ENCODE results near the gene PNPLA1. TPM values are rescaled to one million over a fixed set of nuclear protein-coding genes. Genes with fewer than 3 reads are reported as not detected.

The PNPLA1 gene
- polyA plus RNA-seq, 1 donor (not counting 4 experiments of a cell fraction or from before 2014, with no cell fraction given), result 0.14 TPM

GRCh38 chr6:36345681-36346466 lies 76.0 kb downstream of the PNPLA1 start:
- Histone ChIP-seq H4K20me1 (ENCODE audit: control insufficient read depth, extremely low read depth, insufficient read depth, low read length) (no peaks in the 10 kb centered on the region), H3K27me3 (ENCODE audit: control insufficient read depth, extremely low read depth, insufficient read depth, low read length) (peaks cover 5% of the 10 kb centered on the region), H3K36me3 (ENCODE audit: control insufficient read depth in 2 of 2, extremely low read depth in 1 of 2, insufficient read depth in 2 of 2, low read length in 2 of 2) (no peaks in the 10 kb centered on the region), H3K4me2 (ENCODE audit: control insufficient read depth, extremely low read depth, insufficient read depth, low read depth, low read length) (no peak overlapping the region), H3K9ac (ENCODE audit: control insufficient read depth, extremely low read depth, insufficient read depth, low read length) (no peak overlapping the region), H3K79me2 (ENCODE audit: control insufficient read depth, insufficient read depth, low read length) (no peaks in the 10 kb centered on the region), H2AFZ (ENCODE audit: control insufficient read depth, low read length) (no peak overlapping the region), H3K9me1 (ENCODE audit: control insufficient read depth, extremely low read depth, insufficient read depth, low read length) (no peaks in the 10 kb centered on the region), H3K9me3 (ENCODE audit: control insufficient read depth, low read depth, low read length) (no peaks in the 10 kb centered on the region), H3K4me1 (ENCODE audit: control insufficient read depth, extremely low read depth, insufficient read depth, low read length) (peaks cover under 1% of the 10 kb centered on the region), H3K27ac (ENCODE audit: control insufficient read depth, insufficient read depth, low read length) (no peak overlapping the region), H3K4me3 (ENCODE audit: control insufficient read depth in 2 of 3, extremely low read depth in 1 of 3, insufficient read depth in 2 of 3, low read depth in 1 of 3, low read length in 3 of 3) (no peak overlapping the region)
- no peak for FAIRE-seq
- dilution Hi-C loops (cut with MboI; ENCODE audit: extremely low pct_ligation_motif_present, low sequenced_read_pairs), result no loop called here
- TF ChIP-seq CTCF (optimal IDR thresholded peaks at IDR 0.05 in 1 of 3, IDR thresholded peaks at IDR 0.05 in 1 of 3, conservative IDR thresholded peaks at IDR 0.05 in 1 of 3; ENCODE audit: extremely low read depth in 1 of 3, insufficient read depth in 2 of 3, low read length in 3 of 3) (no peak), EZH2 (IDR thresholded peaks at IDR 0.05; ENCODE audit: low read length) (no peak)
- no peak for DNase-seq (ENCODE audit: low read depth, low spot score)

- Histone ChIP-seq H3K36me3 (ENCODE audit: control insufficient read depth in 2 of 2, extremely low read depth in 1 of 2, insufficient read depth in 2 of 2, low read length in 2 of 2) (no peaks in the 10 kb centered on the region), H2AFZ (ENCODE audit: control insufficient read depth, low read length) (no peak overlapping the region), H3K4me3 (ENCODE audit: control insufficient read depth in 2 of 3, extremely low read depth in 1 of 3, insufficient read depth in 2 of 3, low read depth in 1 of 3, low read length in 3 of 3) (no peak overlapping the region), H3K4me2 (ENCODE audit: control insufficient read depth, extremely low read depth, insufficient read depth, low read depth, low read length) (no peak overlapping the region), H3K9me1 (ENCODE audit: control insufficient read depth, extremely low read depth, insufficient read depth, low read length) (no peaks in the 10 kb centered on the region), H3K9me3 (ENCODE audit: control insufficient read depth, low read depth, low read length) (no peaks in the 10 kb centered on the region), H3K9ac (ENCODE audit: control insufficient read depth, extremely low read depth, insufficient read depth, low read length) (no peak overlapping the region), H3K79me2 (ENCODE audit: control insufficient read depth, insufficient read depth, low read length) (no peaks in the 10 kb centered on the region), H4K20me1 (ENCODE audit: control insufficient read depth, extremely low read depth, insufficient read depth, low read length) (no peaks in the 10 kb centered on the region), H3K27ac (ENCODE audit: control insufficient read depth, insufficient read depth, low read length) (no peak overlapping the region), H3K27me3 (ENCODE audit: control insufficient read depth, extremely low read depth, insufficient read depth, low read length) (peaks cover 5% of the 10 kb centered on the region), H3K4me1 (ENCODE audit: control insufficient read depth, extremely low read depth, insufficient read depth, low read length) (no peaks in the 10 kb centered on the region)
- dilution Hi-C loops (cut with MboI; ENCODE audit: extremely low pct_ligation_motif_present, low sequenced_read_pairs), result no loop called here
- DNase-seq (ENCODE audit: low read depth, low spot score) (no peak), FAIRE-seq (no peak)
- no peak for TF ChIP-seq CTCF (optimal IDR thresholded peaks at IDR 0.05 in 1 of 3, IDR thresholded peaks at IDR 0.05 in 1 of 3, conservative IDR thresholded peaks at IDR 0.05 in 1 of 3; ENCODE audit: extremely low read depth in 1 of 3, insufficient read depth in 2 of 3, low read length in 3 of 3)
- TF ChIP-seq EZH2 (IDR thresholded peaks at IDR 0.05; ENCODE audit: low read length), result no peak
Measured at GRCh38 chr6:36346486-36347273, 76.8 kb downstream of the PNPLA1 start.

Measured in keratinocyte (primary cell).